GM12878 (cell line): Measurements from ENCODE around the gene TREH. TPM values are rescaled to one million over a fixed set of nuclear protein-coding genes. Genes with fewer than 3 reads are reported as not detected.
A peak's percentile ranks its signal among the peaks of the same experiment; 100 is the strongest.

Source experiments
- ATAC-seq: fragments of 200-7000 bp; cut with Tn5 transposase; 3 replicates; pipeline ENCODE4 v1.9.1; 2020; ENCODE audit warnings: mild to moderate bottlenecking, moderate library complexity
- BruUV-seq: library from RNA; stranded (reverse); fragments of 400-500 nt; replicated peaks from 2 replicates; lab custom pipeline; 2021; lab: Mats Ljungman, UMichigan
- CTCF ChIA-PET: fragments of 300-600 bp; sonication (Branson Sonifier 250); formaldehyde crosslinking; extraction: SDS; loops from one replicate; lab custom pipeline; 2021; ENCODE audit warnings: inconsistent platforms; lab: Yijun Ruan, JAX
- POLR2A ChIA-PET: fragments of 350-600 bp; formaldehyde crosslinking; extraction: SDS; loops from one replicate; lab custom pipeline; 2021; ENCODE audit warnings: inconsistent platforms; lab: Charles Lee
- RAD21 ChIA-PET: fragments of 300-600 bp; sonication (Branson Sonifier 250); formaldehyde crosslinking; loops from one replicate; lab custom pipeline; 2023; ENCODE audit warnings: antibody characterized with exemption; ENCODE audit not compliant: unreplicated experiment; lab: Charles Lee
- SMC1A ChIA-PET: fragments of 300-600 bp; sonication (Branson Sonifier 250); formaldehyde crosslinking; loops from one replicate; lab custom pipeline; 2023; ENCODE audit not compliant: unreplicated experiment, uncharacterized antibody; lab: Charles Lee
- DNase-seq: peaks from one replicate; pipeline ENCODE4 v3.0.0-alpha.2; 2011; ENCODE audit warnings: low read depth, low spot score
- FAIRE-seq: peaks from 3 replicates; lab custom pipeline; 2011; peaks lifted over from hg19 to GRCh38; lab: Jason Lieb, UNC
- H2AFZ ChIP-seq: 2 replicates; pipeline ENCODE4 v1.6.0; 2011; ENCODE audit warnings: low read depth, low read length, control low read depth; ENCODE audit not compliant: control insufficient read depth
- H3K27ac ChIP-seq: 2 replicates; pipeline ENCODE4 v1.5.1; 2011; ENCODE audit warnings: control low read depth; ENCODE audit not compliant: control insufficient read depth, insufficient read depth
- H3K27me3 ChIP-seq, 2 experiments: replicated peaks in 1 of 2; 2 replicates each; pipeline versions ENCODE4 v1.6.0 to v1.6.1; 2011; ENCODE audit warnings: low read length in 1 of 2; ENCODE audit not compliant: control insufficient read depth in 2 of 2, insufficient read depth in 2 of 2
- H3K36me3 ChIP-seq, 2 experiments: 2 replicates each; pipeline ENCODE4 v1.5.1; 2011; ENCODE audit warnings: low read length in 1 of 2; ENCODE audit not compliant: control insufficient read depth in 2 of 2, insufficient read depth in 2 of 2
- H3K4me1 ChIP-seq: 2 replicates; pipeline ENCODE4 v1.6.1; 2011; ENCODE audit warnings: mild to moderate bottlenecking, low read length, moderate library complexity, mixed read lengths; ENCODE audit not compliant: control insufficient read depth, insufficient read depth
- H3K4me2 ChIP-seq: 2 replicates; pipeline ENCODE4 v1.6.0; 2011; ENCODE audit warnings: control low read depth; ENCODE audit not compliant: control insufficient read depth, insufficient read depth
- H3K4me3 ChIP-seq: fragments of 200-600 bp; sonication (generic); 2 replicates; pipeline ENCODE4 v1.5.1; 2016
- H3K79me2 ChIP-seq: 2 replicates; pipeline ENCODE4 v1.6.0; 2011; ENCODE audit warnings: low read length; ENCODE audit not compliant: control insufficient read depth, insufficient read depth
- H3K9ac ChIP-seq: 2 replicates; pipeline ENCODE4 v1.8.0; 2011; ENCODE audit warnings: low read length, control low read depth, mixed read lengths; ENCODE audit not compliant: control insufficient read depth, insufficient read depth
- H3K9me3 ChIP-seq: replicated peaks from 3 replicates; pipeline ENCODE4 v1.5.1; 2011; ENCODE audit warnings: mild to moderate bottlenecking, low read length; ENCODE audit not compliant: control insufficient read depth, insufficient read depth
- H4K20me1 ChIP-seq: 2 replicates; pipeline ENCODE4 v1.6.0; 2011; ENCODE audit not compliant: control insufficient read depth, insufficient read depth
- BHLHE40 ChIP-seq, 2 experiments: fragments of 450-650 bp in 1 of 2; IDR thresholded peaks; 2 replicates each; pipeline ENCODE4 v1.6.1; 2011 to 2017; ENCODE audit warnings: low read depth in 2 of 2, borderline replicate concordance in 1 of 2, improper control_type of control experiment in 1 of 2, low read length in 1 of 2, mild to moderate bottlenecking in 1 of 2
- CREM ChIP-seq: IDR thresholded peaks from 2 replicates; pipeline ENCODE4 v1.6.1; 2014; ENCODE audit warnings: antibody characterized with exemption, low read depth
- GABPA ChIP-seq: IDR thresholded peaks from 2 replicates; pipeline ENCODE4 v1.6.1; 2014; ENCODE audit warnings: antibody characterized with exemption, low read depth, mild to moderate bottlenecking, inconsistent platforms
- IKZF1 ChIP-seq: fragments of 450-650 bp; conservative IDR thresholded peaks from 2 replicates; pipeline ENCODE4 v1.6.1; 2017; ENCODE audit warnings: antibody characterized with exemption, mild to moderate bottlenecking
- KDM1A ChIP-seq: fragments of 200-600 bp; sonication (generic); IDR thresholded peaks from 2 replicates; pipeline ENCODE4 v1.6.1; 2016; ENCODE audit warnings: borderline replicate concordance
- NFXL1 ChIP-seq: fragments of 450-650 bp; IDR thresholded peaks from 2 replicates; pipeline ENCODE4 v1.6.1; 2017; ENCODE audit warnings: antibody characterized with exemption, mild to moderate bottlenecking, borderline replicate concordance
- RAD21 ChIP-seq: IDR thresholded peaks from 2 replicates; pipeline ENCODE4 v1.6.1; 2011; ENCODE audit warnings: mild to moderate bottlenecking, low read depth, low read length, moderate library complexity; ENCODE audit not compliant: insufficient read depth
- RAD51 ChIP-seq: fragments of 450-650 bp; IDR thresholded peaks from 2 replicates; pipeline ENCODE4 v1.6.1; 2016; ENCODE audit warnings: moderate library complexity, mild to moderate bottlenecking, inconsistent platforms
- RELA ChIP-seq: fragments of 450-650 bp; IDR thresholded peaks from 2 replicates; pipeline ENCODE4 v1.8.0; 2014; ENCODE audit warnings: borderline replicate concordance; ENCODE audit not compliant: partially characterized antibody
- SMC3 ChIP-seq: IDR thresholded peaks from 2 replicates; pipeline ENCODE4 v1.6.1; 2011; ENCODE audit warnings: low read length, improper control_type of control experiment, borderline replicate concordance
- SPI1 ChIP-seq: IDR thresholded peaks from 2 replicates; pipeline ENCODE4 v1.6.1; 2011; ENCODE audit warnings: low read depth, mild to moderate bottlenecking, low read length, moderate library complexity, borderline replicate concordance; ENCODE audit not compliant: insufficient read depth
- TBL1XR1 ChIP-seq: IDR thresholded peaks from 2 replicates; pipeline ENCODE4 v1.6.1; 2012; ENCODE audit warnings: low read depth, low read length, improper control_type of control experiment
- TCF3 ChIP-seq: IDR thresholded peaks from 2 replicates; pipeline ENCODE4 v1.6.1; 2012; ENCODE audit warnings: low read depth, mild to moderate bottlenecking, low read length, borderline replicate concordance; ENCODE audit not compliant: insufficient read depth
- YY1 ChIP-seq: IDR thresholded peaks from 2 replicates; pipeline ENCODE4 v1.6.1; 2011; ENCODE audit warnings: low read depth, mild to moderate bottlenecking, low read length
- WGBS: methylation state at CpG from one replicate; pipeline ENCODE4 v1.1.6; 2016; ENCODE audit warnings: low lambda C conversion rate; ENCODE audit not compliant: insufficient replicate concordance, insufficient coverage; ENCODE audit errors: missing lambda C conversion rate; 5-methylcytosine and 5-hydroxymethylcytosine counted together
- in situ Hi-C: fragments of 300-500 bp; cut with MboI; formaldehyde crosslinking; loops from 9 replicates; pipeline ENCODE4 v1.14.3; 2018; ENCODE audit warnings: mixed read lengths
- intact Hi-C: fragments of 100-400 bp; cut with micrococcal nuclease; formaldehyde crosslinking; loops from one replicate; pipeline ENCODE4 v1.14.2; 2022; ENCODE audit not compliant: unreplicated experiment
- polyA plus RNA-seq, 11 experiments: library from polyadenylated mRNA; depleted of rRNA in 4 of 11; unstranded in 6 of 11; stranded (reverse) in 5 of 11; fragments of >200 nt; fragmentation: Nextera tagmentation in 4 of 11; fragmentation: Illumina TruSeq in 1 of 11; extraction: Ambion mirVana in 4 of 11; extraction: Trizol in 1 of 11; gene quantifications; 1 replicate in 1 of 11; 2 replicates in 10 of 11; pipeline versions ENCODE4 v1.2.1 to v1.2.3, GENCODE V29; 2011 to 2016; ENCODE audit warnings: inconsistent platforms in 2 of 11, missing spikeins in 2 of 11, low read depth in 1 of 11
- total RNA-seq, 4 experiments: library from RNA; depleted of rRNA in 3 of 4; stranded (reverse); fragments of >200 nt in 3 of 4; fragmentation: Illumina TruSeq in 1 of 4; extraction: Trizol in 1 of 4; gene quantifications; 2 replicates each; pipeline versions ENCODE4 v1.2.1 to v1.2.3, GENCODE V29; 2013 to 2021
- TF ChIP-seq, protein P1 (sequence below): fragments of 450-650 bp; IDR thresholded peaks from 2 replicates; pipeline ENCODE4 v1.6.1; 2016; ENCODE audit warnings: mild to moderate bottlenecking, moderate library complexity, borderline replicate concordance
- TF ChIP-seq, protein P2 (sequence below), 3 experiments: IDR thresholded peaks in 2 of 3; conservative IDR thresholded peaks in 1 of 3; 2 replicates each; pipeline ENCODE4 v1.5.1; 2011; ENCODE audit warnings: low read depth in 3 of 3, low read length in 3 of 3, mild to moderate bottlenecking in 3 of 3, control low read depth in 2 of 3, moderate library complexity in 2 of 3, inconsistent platforms in 1 of 3, mixed read lengths in 1 of 3; ENCODE audit not compliant: control insufficient read depth in 2 of 3, insufficient read depth in 1 of 3; ENCODE audit errors: extremely low read depth in 1 of 3

The TREH gene
- total and polyA plus RNA-seq, 10 of the 15 experiments (the other 5 are each of a cell fraction or from before 2014, with no cell fraction given) = not detected

DNA sequence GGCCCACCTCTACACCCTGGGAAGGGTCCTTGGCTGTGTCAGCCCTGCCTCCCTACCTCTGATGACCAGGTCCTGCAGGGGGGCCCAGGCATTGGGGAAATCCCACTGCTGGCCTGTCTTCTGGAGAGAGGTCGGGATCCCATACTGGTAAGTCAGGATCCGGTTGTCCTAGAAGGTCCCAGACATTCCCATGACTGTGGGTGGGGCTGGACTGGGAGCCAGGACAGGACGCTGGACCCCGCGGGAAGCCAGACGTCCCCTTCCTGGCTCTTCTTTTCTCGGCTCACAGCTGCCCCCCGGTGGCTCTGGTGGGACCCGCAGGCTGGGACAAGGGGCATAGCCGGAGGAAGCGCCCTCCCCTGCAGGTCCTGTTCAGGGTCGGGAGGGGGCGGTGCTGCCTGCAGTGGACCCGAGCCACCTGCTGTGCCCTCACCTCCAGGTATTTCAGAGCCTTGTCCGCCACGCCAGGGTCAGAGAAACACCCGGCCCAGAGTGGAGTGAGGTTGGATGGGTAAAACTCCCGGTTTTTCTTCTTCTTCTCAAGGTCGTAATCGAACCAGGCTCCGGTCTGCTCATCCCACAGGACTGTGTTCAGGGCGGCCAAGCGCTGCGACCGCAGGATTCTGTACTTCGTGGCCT, 20.0 kb downstream of the TREH start:
- WGBS = 32% methylated on average over 19 of the region's 26 CpGs
- H3K9me3 ChIP-seq = no peaks in the 10 kb centered on the region
- TF ChIP-seq SPI1 (peak; percentile 7; the same call in 1 of the 2 replicates), KDM1A (no peak), CREM (no peak), SMC3 (peak; percentile 62), NFXL1 (no peak), TCF3 (0 out of 2 replicates have a peak, but pooled peaks have one; percentile 51), RAD21 (peak; percentile 57), TBL1XR1 (no peak), RAD51 (no peak), GABPA (no peak), IKZF1 (0 out of 2 replicates have a peak, but pooled peaks have one; percentile 18), YY1 (0 out of 2 replicates have a peak, but pooled peaks have one; percentile 51), RELA (peak; percentile 11), BHLHE40 (IDR thresholded peaks at IDR 0.05; ENCODE audit: borderline replicate concordance in 1 of 2, low read depth in 2 of 2, low read length in 1 of 2) (peak in 1 of 2 experiments; percentile 13; a peak in 1 of 4 replicates)
- TF ChIP-seq, protein P1, sequence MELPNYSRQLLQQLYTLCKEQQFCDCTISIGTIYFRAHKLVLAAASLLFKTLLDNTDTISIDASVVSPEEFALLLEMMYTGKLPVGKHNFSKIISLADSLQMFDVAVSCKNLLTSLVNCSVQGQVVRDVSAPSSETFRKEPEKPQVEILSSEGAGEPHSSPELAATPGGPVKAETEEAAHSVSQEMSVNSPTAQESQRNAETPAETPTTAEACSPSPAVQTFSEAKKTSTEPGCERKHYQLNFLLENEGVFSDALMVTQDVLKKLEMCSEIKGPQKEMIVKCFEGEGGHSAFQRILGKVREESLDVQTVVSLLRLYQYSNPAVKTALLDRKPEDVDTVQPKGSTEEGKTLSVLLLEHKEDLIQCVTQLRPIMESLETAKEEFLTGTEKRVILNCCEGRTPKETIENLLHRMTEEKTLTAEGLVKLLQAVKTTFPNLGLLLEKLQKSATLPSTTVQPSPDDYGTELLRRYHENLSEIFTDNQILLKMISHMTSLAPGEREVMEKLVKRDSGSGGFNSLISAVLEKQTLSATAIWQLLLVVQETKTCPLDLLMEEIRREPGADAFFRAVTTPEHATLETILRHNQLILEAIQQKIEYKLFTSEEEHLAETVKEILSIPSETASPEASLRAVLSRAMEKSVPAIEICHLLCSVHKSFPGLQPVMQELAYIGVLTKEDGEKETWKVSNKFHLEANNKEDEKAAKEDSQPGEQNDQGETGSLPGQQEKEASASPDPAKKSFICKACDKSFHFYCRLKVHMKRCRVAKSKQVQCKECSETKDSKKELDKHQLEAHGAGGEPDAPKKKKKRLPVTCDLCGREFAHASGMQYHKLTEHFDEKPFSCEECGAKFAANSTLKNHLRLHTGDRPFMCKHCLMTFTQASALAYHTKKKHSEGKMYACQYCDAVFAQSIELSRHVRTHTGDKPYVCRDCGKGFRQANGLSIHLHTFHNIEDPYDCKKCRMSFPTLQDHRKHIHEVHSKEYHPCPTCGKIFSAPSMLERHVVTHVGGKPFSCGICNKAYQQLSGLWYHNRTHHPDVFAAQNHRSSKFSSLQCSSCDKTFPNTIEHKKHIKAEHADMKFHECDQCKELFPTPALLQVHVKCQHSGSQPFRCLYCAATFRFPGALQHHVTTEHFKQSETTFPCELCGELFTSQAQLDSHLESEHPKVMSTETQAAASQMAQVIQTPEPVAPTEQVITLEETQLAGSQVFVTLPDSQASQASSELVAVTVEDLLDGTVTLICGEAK = no peak
- TF ChIP-seq, protein P2, sequence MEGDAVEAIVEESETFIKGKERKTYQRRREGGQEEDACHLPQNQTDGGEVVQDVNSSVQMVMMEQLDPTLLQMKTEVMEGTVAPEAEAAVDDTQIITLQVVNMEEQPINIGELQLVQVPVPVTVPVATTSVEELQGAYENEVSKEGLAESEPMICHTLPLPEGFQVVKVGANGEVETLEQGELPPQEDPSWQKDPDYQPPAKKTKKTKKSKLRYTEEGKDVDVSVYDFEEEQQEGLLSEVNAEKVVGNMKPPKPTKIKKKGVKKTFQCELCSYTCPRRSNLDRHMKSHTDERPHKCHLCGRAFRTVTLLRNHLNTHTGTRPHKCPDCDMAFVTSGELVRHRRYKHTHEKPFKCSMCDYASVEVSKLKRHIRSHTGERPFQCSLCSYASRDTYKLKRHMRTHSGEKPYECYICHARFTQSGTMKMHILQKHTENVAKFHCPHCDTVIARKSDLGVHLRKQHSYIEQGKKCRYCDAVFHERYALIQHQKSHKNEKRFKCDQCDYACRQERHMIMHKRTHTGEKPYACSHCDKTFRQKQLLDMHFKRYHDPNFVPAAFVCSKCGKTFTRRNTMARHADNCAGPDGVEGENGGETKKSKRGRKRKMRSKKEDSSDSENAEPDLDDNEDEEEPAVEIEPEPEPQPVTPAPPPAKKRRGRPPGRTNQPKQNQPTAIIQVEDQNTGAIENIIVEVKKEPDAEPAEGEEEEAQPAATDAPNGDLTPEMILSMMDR (IDR thresholded peaks at IDR 0.05 in 2 of 3, conservative IDR thresholded peaks at IDR 0.05 in 1 of 3; ENCODE audit: control insufficient read depth in 2 of 3, extremely low read depth in 1 of 3, insufficient read depth in 1 of 3, low read depth in 3 of 3, low read length in 3 of 3) = peak; percentile 86 to 96 (median 94); a peak in 5 of 6 replicates

More for the DNA sequence above, 20.0 kb downstream of the TREH start:
- peak; percentile 2 for DNase-seq
- intact Hi-C loops (no loop called here), in situ Hi-C loops (no loop called here)
- peaks cover 0 to 4% of the 10 kb centered on the region in 2 experiments; a peak in 3 of 4 replicates for H3K27me3 ChIP-seq
- POLR2A ChIA-PET = no interaction called here
- H3K36me3 ChIP-seq = no peaks in the 10 kb centered on the region
- H3K27ac ChIP-seq = no peak overlapping the region
- no peak overlapping the region for H3K4me2 ChIP-seq
- SMC1A ChIA-PET = no interaction called here
- CTCF ChIA-PET = interaction anchor here (0.6 to 2.4 kb wide), 8 partner anchors 10 to 516 kb away, joined by 3 to 11 read pairs (median 3); no protein-coding TSS in a partner anchor
- ATAC-seq = peak; percentile 98
- RAD21 ChIA-PET = interaction anchor here (0.7 kb wide), 1 partner anchor 271 kb away, joined by 3 read pairs; no protein-coding TSS in a partner anchor
- BruUV-seq = no TSS peak
- H4K20me1 ChIP-seq = no peaks in the 10 kb centered on the region
- no peak overlapping the region for H3K9ac ChIP-seq
- H3K79me2 ChIP-seq = no peaks in the 10 kb centered on the region
- no peaks in the 10 kb centered on the region for H3K4me1 ChIP-seq
- FAIRE-seq = peak; percentile 78
- no peak overlapping the region for H2AFZ ChIP-seq
- H3K4me3 ChIP-seq = no peak overlapping the region
